GM18867 (cell line): ENCODE data around the gene DGCR6L.
A peak's percentile ranks its signal among the peaks of the same experiment; 100 is the strongest.
"Not testable (repeated sequence)": the region's sequence is repeated elsewhere in the genome, so short reads cannot be mapped to it uniquely, and the experiment has no call there.

Source experiments
- ATAC-seq: cut with Tn5 transposase; IDR thresholded peaks from one replicate; pipeline ENCODE4 v1.9.1; 2021; ENCODE audit warnings: mild to moderate bottlenecking, moderate library complexity; ENCODE audit not compliant: unreplicated experiment

DGCR6L gene

DNA sequence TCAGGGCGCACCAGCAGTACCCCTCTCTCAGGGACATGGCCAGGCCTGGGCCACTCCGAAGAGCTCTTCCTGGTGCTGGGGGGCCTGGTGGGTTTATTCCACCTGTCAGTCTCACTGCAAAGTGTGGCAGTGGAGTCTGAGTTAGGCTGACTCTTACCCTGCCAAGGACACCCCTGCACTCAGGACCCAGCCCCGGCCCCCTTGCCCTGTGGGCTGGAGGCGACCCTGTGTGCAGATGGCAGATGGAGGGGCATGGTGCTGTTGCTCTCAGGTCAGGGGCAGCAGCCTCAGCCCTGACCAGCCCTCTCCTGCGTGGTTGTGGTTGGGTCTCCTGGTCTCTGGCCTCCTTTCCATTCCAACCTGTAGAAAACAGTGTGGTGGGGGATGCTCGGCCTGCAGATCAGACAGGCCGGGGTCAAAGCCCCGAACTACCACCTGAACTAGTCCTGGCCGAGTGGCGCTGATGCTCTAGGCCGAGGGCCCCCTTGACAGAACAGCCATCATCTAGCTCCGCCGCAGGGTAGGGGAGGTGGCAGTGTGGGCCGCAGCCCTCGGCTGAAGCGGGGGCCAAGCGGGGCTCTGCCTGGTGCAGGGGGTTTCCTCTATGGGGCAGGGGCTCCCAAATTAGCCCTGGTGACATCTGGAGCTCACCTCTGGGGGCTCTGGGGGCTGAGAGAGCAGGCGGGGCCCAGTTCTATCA is 41.8 kb downstream of the DGCR6L start:
- ATAC-seq, result not testable (repeated sequence)

DNA sequence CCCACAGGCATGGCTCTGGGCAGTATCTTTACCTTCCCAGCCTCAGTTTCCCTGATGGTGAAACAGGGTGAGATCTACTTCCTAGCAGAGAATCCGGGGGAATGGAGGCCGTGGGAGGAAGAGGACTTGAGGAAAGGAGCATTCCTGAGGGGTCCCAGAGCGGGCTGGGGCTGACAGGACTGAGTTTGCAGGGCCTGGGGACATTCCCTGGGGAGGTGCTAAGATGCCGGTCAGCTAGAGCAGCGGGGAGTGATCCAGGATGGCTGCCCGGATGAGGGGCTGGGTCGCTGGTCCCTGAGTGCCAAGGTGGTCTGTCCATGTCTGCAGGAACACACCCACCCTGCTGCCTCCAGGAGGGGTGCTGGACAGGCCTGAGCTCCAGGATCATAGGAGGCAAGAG is 43.4 kb downstream of the DGCR6L start:
- ATAC-seq, result no peak

DNA sequence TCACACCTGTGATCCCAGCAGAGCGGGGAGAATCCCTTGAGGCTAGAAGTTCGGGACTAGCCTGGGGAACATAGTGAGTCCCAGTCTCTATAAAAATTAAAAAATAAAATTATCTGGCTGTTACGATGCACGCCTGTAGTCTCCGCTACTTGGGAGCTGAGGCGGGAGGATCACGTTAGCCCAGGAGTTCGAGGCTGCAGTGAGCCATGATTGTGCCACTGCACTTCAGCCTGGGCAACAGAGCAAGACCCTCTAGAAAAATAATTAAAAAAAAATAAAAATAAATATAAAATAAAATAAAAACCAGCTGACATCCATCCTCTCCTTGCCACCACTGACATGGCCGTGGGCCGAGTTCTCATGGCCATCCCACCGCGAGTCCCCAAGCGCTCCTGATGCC is 44.0 kb downstream of the DGCR6L start:
- ATAC-seq, result no peak

DNA sequence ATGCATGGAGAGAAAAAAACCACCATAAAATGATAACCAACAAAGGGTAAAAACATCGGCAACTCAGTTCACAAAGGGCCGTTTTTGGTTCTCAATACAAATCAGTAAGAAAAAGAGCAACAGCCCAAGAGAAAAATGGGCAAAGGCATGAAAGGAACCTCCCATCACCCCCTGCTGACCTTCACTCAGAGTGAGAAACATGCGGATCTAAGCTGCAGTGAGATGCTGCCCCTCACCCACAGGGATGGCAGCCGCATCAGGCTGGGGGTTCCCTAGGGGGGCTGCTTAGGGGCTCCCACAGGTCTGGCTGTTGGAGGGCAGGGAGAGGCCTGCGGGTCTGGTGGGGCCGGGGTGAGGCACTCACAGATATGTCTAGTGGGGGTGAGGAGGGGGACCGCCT is 44.5 kb downstream of the DGCR6L start:
- not testable (repeated sequence) for ATAC-seq

DNA sequence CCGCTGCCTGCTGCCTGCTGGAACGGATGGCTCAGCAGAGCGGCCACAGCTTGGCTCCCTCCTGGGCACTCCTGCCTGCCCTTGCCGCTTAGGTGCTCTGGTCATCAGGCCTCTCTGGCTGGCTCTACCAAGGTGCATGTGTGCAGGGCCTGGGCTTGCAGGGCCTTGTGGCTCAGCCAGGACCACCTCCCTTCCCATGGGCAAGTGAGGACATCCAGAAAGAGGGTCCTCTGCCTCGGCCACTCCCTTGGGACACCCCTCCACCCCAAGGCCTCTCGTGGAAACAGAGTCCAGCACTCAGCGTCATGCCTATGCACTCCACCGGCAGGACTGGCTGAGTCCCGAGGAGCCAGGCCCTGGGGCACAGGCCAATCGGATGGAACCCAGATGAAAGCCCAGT is 45.5 kb downstream of the DGCR6L start:
- ATAC-seq, result not testable (repeated sequence)

DNA sequence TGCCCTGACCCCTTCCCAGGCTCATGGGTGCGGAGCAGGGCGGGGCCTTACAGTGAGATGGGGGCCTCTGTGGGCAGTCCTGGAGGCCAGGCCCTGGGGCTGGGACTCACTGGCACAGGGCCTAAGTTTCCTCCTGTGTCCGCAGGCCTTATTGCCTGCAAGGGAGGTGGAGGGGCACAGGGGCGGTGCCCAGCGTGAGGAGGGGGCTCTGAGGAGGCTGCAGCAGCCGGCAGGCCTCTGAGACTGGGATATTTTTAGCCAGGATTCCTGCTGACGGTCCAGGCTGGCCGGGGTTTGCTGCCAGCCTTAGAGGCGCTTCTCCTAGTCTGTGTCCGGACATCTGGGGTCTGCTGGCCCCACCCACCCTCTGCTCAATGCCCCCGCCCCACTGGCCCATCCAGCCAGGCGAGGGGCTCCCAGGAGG is 46.1 kb downstream of the DGCR6L start:
- no peak for ATAC-seq

DNA sequence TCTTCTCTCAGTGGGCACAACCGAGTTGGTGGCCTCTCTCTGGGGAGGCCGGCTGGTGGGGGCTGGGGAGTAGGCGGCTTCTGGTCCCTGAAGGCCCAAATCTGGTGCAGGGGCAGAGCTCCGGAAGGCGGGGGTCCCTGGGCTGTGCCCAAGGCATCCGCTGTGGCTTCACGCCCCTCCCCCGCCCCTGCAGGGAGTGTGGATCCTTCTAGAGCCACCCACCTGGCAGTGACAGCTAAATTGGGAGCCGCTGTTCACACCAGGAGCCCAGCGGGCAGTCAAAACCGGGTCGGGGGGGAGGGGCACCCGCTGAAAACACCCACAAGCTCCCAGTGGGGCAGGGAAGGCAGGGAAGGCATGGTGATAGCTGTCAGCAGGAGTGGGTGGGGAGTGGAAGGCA is 47.2 kb downstream of the DGCR6L start:
- no peak for ATAC-seq

DNA sequence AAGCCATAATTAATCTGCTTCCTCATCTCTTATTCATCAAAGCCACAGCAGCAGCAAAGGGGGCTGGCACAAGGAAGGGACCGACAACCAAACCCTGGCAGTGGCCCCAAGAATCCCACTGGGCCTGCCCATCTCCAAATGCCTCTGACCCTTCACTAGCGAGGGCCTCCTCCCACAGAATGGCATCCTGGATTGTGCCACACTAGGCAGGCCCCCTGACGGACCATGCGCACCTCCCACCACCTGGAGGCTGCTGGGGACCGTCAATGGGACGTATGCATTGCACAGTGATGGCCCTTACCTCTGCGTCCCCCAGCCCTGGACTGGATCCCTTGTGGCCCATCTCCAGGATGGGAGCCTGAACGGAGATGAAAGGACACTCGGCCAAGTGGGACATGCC is 47.7 kb downstream of the DGCR6L start:
- ATAC-seq, result no peak

DNA sequence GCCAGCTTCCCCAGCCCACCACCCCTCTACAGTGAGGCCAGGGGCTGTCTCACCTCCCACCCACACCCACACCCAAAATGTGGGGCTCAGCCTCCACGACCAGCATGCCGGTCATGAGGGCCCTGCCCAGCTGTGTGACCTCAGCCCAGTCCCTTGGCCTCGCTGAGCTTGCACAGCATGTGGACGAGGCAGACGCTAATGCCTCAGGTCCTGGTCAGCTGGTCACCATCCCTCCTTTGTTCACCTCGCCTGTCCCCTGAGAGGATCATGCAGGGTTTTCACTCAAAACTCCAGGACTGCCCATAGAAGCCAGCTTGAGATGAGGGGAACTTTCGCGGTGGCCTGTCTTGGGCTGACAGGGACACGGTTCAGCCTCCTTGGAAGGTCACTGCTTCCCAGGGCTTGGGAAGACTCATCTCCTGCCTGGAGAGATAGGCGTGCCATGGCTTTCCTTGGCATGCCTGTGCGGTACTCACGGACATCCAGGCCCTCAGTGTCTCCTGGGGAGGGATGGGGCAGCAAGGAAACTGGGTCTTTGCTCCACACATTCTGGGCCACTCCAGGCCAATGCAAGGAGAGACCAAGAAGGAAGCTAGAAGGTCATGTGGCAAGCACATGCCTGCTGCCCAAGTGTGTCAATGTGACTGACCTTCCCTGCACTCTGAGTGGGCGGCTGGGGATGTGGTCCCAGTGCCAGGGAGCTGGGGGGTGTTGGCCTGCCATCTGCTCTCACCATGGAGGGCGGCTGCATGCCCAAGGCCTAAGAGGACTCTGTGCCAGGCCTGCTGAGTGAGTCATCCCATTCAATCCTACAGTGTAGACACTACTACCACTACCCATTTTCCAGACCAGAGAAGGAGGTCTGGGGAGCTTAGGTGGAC is 48.5 kb downstream of the DGCR6L start:
- ATAC-seq, result no peak

DNA sequence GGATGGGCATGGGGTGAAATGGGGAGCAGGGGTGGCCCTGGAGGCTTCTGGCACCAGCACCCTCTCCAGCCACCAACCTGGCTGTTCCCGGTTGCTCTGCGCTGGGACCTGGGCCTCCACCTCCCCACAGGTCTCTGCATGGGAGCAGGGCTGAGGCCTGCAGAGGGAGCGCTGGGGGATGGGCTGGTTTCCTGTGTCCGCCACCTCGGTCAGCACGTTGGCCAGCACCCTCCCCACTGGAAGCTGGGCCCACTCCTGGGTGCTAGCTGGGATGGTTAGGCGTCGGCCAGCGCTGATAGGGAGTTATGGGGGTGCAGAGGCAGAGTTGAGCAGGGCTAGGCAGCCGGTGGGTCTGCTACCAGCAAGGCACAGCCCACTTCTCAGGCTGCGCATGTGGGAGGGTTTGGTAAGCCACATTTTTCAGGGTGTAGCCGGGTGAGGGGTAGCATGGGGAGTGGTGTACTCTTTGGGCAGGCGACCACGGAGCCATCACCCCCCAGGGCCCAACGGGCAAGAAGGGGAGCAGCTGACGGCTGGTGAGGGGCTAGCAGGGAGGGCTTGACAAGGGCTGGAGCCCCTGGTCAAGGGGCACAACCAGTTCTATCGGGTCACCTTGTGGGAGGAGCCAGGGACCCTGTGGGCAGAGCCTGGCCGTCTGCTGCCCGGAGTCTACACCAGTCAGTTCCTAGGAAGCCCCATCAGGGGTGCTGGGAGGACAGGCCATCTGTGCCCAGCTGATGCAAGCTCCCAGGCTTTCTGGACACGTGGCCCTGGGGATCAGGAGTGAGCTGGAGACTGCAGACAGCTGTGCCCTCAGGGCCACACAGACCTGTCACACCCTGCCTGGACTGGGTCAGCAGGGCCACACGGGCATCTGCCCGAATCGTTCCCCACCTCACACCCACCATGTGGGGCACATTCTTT is 49.4 kb downstream of the DGCR6L start:
- ATAC-seq, result not testable (repeated sequence)

DNA sequence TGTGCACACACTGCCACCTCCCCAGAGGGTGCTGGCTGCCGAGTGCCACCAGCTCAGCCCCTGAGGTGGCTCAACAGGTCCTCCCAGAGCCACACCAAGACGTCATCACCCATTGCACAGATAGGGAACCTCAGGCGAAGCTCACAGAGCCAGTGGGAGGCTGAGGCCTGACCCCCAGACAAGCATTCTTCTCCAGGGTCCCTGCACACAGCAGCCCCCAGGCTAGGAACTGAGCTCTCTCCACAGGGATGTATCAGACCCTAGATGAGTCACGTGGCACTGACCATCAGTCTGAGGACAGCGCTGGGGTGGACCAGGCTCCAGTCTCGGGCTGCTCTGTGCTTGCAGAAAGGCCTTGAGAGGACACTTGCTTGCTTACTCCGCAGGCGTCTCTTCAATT is 50.2 kb downstream of the DGCR6L start:
- not testable (repeated sequence) for ATAC-seq

DNA sequence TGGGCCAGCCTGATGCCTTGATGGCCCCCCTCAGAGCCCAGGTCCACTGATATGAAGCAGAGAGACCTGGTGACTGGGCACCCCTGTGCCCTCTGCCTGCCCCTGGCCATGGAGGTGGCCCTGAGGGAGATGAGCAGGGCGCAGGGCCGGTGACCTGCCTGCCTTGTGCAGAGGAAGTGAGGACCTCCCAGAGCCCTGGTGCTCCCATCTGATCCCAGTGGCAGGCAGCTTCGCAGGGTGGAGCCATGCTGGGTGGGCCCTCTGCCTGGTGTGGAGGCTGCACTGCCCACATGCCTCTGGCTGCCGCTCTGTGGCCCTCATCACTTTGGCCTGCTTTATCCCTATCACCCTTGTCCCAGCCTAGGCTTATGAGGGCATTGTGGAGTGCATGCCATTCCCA is 50.7 kb downstream of the DGCR6L start:
- ATAC-seq, result not testable (repeated sequence)

DNA sequence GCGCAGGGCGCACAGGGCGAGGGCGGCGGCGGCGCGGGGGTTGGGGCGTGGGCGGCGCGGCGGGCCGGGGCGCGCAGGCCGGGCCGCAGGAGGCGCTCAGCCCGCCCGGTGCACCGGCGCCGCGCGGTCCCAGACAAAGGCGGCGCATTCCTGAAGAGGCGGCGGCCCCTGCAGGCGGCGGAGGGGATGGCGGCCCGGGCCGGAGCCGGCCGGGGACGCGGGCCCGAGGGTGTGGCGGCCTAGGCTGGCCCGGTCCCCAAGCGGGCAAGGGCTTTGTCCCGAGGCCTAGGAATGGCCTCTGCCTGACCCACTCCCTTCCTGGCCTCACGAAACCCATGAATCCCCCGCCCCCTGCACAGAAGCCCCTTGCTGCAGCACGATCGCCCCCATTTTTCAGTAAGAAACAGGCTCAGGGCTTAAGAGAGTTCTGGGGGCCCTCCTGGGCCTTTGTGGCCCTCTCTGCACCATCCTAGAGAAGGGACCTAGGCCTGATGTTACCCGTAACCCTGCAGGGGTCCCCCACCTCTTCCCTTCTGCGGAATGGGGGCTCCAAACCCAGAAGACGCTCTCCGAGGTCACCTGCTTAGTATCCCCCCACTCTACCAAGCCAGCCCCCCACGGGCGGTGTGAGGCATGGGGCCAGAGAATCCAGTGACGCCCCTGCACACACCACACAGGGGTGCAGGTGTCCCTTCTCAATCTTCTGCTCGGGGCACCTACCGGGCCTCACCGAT is 51.4 kb downstream of the DGCR6L start, which contains the start of gene RTN4R:
Gene RTN4R (minus strand): TSS at position 40 of the 734 bp plus-strand sequence. CDS start 226 bp downstream, outside the sequence.
- peak; percentile 54 for ATAC-seq

DNA sequence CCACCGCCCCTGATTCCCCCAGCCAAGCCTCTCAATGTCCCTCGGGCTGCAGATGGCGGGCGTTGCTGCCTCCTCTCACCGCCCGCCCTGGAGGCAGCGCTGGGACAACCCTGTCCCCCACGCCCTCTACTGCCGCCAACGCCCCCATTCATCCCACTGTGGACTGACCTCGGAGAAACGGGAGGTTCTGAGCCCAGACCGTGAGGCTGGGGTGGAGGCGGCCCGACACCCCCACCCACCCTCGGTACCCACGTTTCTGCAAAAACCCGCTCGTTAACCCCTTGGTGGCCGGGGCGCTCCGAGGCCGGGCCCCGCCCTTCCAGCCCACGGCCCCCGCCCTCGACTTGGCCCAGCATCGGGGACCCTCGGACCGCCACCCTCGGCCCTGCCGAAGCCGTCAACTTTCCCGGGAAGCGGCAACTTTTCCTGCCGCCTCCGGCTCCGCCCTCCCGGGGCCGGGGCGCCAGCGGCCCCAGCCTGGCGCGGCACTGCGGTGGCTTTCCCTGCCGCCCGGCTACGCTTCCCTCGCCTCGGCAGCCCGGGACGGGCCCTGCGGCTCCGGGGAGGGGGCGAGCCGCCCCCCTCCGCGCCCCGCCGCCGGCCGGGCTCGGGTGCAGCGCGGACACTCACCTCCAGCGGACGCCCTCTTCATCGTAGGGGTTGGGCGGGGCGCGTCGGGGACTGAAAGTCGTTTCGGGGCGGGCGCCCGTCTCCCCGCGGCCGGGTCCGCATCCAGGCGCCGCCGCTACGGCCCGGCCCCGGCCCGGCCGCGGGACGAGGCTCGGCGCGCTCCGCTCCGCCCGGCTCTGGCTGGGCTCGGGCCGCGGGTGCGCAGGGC is 52.2 kb downstream of the DGCR6L start:
- no peak for ATAC-seq

DNA sequence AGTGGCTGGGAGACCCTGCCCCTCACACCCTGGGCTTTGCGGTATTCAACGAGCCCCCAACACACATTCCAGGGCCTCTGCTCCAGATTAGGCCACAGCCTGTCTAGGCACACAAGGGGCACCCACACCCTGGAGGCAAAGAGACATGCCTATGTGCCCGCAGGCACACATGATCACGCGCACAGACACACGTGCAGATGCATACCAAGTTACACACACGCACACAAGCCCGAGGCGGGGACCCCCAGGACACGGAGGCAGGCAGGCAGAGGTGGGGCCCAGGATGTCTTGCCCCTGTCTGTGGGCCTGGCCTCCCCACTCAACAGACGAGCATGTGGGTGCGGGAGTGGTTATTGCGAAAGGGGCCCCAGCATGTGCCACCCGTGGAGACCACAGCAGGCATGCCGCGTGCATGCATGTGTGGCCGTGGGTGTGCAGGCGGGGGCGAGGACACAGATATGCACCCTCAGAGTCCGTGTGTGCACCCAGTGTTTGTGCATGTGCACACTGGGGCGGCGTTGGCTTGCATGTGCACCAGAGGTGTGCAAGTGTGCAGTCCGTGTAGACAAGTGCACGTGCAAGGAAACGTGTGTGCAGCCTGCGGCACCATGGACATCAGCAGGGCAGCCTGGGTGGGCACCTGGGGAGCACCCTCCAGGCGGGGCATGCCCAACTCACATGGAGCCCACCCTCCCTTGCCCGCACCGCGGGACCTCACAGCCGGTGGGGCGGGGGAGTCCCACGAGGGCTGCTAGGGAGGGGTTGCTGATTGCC is 53.0 kb downstream of the DGCR6L start:
- not testable (repeated sequence) for ATAC-seq

DNA sequence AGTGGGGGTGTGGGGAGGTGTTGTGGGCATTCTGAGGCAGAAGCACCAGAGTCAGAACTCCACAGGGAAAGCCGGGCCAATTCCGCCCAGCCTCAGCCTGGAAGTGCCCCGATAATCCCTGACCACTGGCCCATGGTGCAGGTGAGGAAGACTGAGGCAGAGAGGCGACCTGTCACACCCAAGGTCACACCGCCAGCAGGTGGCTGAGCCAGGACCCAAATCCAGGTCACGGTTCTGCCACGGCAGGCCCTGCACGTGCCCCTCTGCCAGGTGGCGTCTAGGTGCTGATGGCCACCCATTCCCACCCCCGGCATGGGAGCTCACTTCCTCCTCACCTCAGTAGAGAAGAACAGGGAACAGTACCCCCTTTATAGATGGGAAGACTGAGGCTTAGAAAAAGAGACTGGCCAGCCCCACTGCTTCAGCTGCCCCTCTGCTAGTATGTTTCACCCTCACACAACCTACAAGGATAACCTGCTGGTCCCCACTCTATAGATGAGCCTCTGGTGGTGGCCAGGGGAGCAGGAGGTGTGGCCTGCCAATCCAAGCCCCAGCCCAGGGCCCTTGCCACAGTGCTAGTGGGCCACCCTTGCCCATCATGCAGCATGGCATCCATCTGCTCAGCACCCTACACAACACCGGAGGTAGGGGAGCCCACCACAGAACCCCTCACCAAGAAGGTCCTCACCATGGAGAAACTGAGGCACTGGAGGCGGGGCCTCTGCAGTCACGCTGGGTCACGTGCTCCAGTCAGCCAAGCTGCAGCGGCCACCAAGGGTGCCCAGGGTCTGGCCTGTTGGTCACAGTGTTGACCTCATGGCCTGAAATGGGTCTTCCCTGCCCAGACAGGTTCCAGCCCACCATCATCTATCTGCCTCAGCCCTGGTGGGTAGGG is 53.8 kb downstream of the DGCR6L start:
- not testable (repeated sequence) for ATAC-seq

DNA sequence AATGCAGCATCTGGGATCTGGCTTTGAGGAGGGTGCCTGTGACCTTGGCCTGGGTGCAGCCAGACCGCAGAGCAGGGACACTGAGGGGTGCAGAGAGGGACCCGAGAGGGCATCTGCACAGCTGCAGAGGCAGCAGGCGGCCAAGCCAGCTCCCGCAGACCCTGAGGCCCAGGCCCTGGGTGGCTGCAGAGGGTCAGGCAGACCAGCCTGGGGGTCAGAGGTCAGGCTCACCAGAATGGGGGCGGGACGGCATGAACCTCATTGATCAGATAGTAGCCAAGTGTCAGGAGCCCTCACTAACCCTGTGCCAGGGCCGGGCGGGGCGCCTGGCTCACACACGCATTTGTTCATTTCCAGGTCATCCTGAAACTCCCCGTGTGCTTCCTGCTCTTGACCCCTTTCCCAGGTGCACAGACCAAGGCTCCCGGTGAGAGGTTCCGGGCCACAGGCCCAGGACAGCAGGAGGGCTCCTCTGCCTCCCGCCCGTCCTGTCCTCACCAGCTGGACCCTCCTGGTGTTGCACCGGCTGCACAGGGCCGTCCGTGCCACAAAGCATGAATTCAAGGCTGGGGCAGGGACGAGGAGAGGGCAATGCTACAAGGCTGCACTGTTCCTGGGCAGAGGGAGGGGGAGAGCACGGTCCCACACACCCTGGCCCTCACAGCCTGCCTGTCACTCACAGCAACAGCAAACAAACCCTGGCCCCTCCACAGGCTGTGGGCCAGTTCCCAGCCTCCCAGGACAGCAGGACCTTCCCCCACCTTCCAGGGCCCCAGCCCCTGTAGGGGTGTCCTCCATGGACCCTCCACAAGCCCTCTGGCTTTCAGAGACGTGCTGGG is 55.0 kb downstream of the DGCR6L start:
- ATAC-seq, result no peak
